GM18519 (cell line): ENCODE measurements around the gene TAF11.
"Not testable (repeated sequence)": the region's sequence is repeated elsewhere in the genome, so short reads cannot be mapped to it uniquely, and the experiment has no call there.

ENCODE experiments used
- ATAC-seq: cut with Tn5 transposase; IDR thresholded peaks from one replicate; pipeline ENCODE4 v1.9.1; 2021; ENCODE audit warnings: mild to moderate bottlenecking, moderate library complexity; ENCODE audit not compliant: unreplicated experiment, low FRiP score

TAF11 gene

GRCh38 chr6:34906826-34907225 is 19.0 kb upstream of the TAF11 start:
- no peak for ATAC-seq

GRCh38 chr6:34904990-34905613 is 17.3 kb upstream of the TAF11 start:
- ATAC-seq, result no peak

GRCh38 chr6:34901930-34902329 is 14.1 kb upstream of the TAF11 start:
- no peak for ATAC-seq

GRCh38 chr6:34900321-34901031 is 12.6 kb upstream of the TAF11 start:
- no peak for ATAC-seq

- not testable (repeated sequence) for ATAC-seq
These were observed 11.9 kb upstream of the TAF11 start for GRCh38 chr6:34899748-34900147.

- ATAC-seq, result no peak
These were observed 9.9 kb upstream of the TAF11 start for GRCh38 chr6:34897716-34898115.

- no peak for ATAC-seq
These were observed 9.3 kb upstream of the TAF11 start for GRCh38 chr6:34897130-34897529.

- ATAC-seq, result no peak
These were observed 6.9 kb upstream of the TAF11 start for GRCh38 chr6:34894693-34895092.

GRCh38 chr6:34891296-34891695 is 3.5 kb upstream of the TAF11 start:
- ATAC-seq, result no peak

- ATAC-seq, result no peak
These were observed 2.7 kb upstream of the TAF11 start for GRCh38 chr6:34890533-34890925.

GRCh38 chr6:34888874-34889555 is 1.2 kb upstream of the TAF11 start, which contains the start of gene ANKS1A:
Gene ANKS1A (plus strand): TSS chr6:34889255. CDS start chr6:34889403, 148 bp downstream.
- ATAC-seq, result no peak

- no peak for ATAC-seq
These were observed 643 bp upstream of the TAF11 start for GRCh38 chr6:34888514-34888856.

GRCh38 chr6:34885837-34886236 is 2.0 kb downstream of the TAF11 start:
- not testable (repeated sequence) for ATAC-seq

GRCh38 chr6:34884996-34885395 is 2.8 kb downstream of the TAF11 start:
- no peak for ATAC-seq

GRCh38 chr6:34884073-34884472 is 3.8 kb downstream of the TAF11 start:
- not testable (repeated sequence) for ATAC-seq

- ATAC-seq, result no peak
These were observed 9.9 kb downstream of the TAF11 start for GRCh38 chr6:34877869-34878485.

GRCh38 chr6:34877259-34877658 is 10.6 kb downstream of the TAF11 start:
- no peak for ATAC-seq

- ATAC-seq, result no peak
These were observed 11.4 kb downstream of the TAF11 start for GRCh38 chr6:34876472-34876871.

GRCh38 chr6:34875292-34876213 is 12.3 kb downstream of the TAF11 start:
- no peak for ATAC-seq

GRCh38 chr6:34872332-34872731 is 15.5 kb downstream of the TAF11 start:
- no peak for ATAC-seq
